Erythroblast (primary cell): Measurements from ENCODE around the gene ADAMTSL1.

ENCODE experiments used
- GATA1 ChIP-seq: IDR thresholded peaks from 2 replicates; pipeline ENCODE4 v1.6.1; 2011; ENCODE audit warnings: low read depth, mild to moderate bottlenecking, control low read depth, low read length, moderate library complexity
- POLR2A ChIP-seq: IDR thresholded peaks from 2 replicates; pipeline ENCODE4 v1.6.1; 2011; ENCODE audit warnings: mild to moderate bottlenecking, low read length

DNA sequence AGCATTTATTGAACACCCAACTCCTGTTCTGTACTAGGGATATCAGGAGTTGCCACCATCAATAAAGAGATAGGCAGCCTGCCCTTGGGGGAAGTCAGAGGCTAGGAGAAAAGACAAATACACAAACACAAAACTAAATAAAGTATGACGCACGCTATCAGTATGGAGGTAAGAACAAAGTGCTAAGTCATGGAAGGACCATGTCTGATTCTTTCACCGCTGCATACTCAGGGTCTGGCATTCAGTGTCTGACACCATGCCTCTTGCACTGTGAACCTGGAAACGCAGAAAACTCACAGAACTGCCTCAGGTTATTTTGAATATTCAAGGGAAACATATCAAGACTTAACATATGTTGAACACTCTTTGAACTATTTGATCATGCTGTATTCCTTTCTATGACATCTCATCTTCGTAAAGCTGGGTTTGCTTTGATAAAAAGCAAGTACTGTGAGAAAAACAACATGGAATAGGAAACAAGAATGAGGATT, 65.3 kb downstream of the ADAMTSL1 start:
- TF ChIP-seq POLR2A: no peak
- TF ChIP-seq GATA1: no peak
